ENCODE data around the gene RSU1.

RSU1 gene

GRCh38 chr10:16822027-16822426 lies 4.8 kb upstream of the RSU1 start:
- DNase-seq (ENCODE audit: low read depth) = no peak

GRCh38 chr10:16820421-16820820 lies 3.2 kb upstream of the RSU1 start:
- no peak for DNase-seq (ENCODE audit: low read depth)

DNA sequence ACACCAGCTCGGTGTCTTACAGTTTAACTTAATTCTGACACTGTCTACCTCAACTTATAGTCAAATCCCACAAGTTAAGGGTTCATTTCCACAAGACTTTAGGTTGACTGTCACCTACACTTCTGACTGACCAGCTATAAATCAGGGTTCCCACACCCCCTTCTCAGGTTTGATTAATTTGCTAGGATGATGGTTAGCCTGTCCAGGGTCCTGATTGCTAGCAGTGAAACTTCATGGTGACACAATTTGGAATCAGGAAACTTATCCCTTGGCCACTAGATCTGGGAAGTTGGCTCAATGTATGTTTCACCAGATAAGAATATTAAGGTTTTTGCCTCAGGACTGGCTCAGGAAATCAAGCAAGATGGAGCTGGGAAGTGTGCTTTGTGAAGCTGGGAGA lies 2.8 kb upstream of the RSU1 start:
- no peak for DNase-seq (ENCODE audit: low read depth)

DNA sequence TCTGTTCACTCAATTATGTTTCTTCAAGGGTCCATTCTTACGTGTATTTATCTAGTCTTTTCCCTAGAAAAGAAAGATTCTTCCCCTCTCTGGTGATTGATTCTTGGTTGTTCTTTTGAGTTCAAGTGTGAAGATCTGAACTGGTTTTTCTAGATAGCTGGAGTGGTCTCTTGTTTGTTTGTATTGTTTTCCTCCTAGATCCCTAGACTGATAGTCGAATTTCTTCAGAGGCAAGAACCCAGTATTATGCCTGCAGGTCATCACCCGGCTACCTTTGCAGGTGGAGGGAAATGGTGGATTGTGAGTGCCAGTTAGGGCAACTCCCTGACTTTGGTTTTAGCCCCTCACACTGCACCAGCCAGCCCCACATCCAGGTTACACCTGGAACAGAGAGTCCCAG lies 2.2 kb upstream of the RSU1 start:
- no peak for DNase-seq (ENCODE audit: low read depth)

DNA sequence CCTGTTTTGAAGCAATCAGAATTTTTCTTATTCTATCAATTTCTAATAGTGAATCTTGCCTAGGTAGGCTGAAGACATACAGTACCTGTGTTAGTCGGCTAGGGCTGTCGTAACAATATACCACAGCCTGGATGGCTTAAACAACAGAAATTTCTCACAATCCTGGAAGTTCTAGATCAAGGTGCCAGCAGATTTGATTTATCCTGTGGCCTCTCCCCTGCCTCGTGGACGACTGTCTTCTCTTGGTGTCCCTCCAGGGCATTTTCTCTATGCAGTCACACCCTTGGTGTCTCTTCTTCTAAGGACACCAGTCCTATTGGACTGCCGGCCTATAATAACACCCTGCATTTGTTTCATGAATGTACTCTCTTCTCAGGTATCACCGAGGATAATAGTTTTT lies 1.8 kb upstream of the RSU1 start:
- DNase-seq (ENCODE audit: low read depth) = no peak

DNA sequence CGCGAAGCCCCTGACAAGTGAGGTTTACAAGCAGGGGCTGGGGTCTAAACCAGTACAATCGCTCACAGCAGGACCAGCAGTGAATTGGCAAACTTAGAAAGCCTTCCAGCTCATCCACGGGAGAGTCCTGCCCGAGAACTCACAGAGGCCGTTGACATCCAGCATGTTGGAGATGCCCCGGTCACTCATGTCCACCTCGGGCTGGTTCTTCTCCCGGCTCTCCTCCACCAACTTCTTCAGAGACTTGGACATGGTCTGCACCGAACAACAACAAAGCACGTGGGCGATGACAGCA lies 447 bp downstream of the RSU1 start:
- DNase-seq (ENCODE audit: low read depth) = no peak

DNA sequence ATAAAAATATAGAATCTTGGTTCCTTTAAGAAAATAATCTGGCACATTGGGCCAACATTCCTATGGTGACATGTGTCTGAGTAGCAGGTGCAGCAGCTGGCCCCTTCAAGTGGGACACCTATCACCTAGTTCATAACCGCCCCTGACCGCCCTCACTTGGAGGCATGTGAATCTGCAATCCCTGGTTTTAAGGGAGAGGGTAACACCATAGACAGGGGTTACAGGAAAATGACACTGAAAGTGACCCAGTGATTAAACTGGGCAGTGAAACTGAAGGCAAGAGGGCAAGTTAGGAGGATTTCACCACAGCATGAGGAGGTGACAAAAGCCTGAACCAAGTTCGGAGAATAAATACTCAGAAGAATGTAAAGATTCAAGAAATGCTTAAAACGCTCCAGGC lies 1.1 kb downstream of the RSU1 start:
- DNase-seq (ENCODE audit: low read depth) = no peak

DNA sequence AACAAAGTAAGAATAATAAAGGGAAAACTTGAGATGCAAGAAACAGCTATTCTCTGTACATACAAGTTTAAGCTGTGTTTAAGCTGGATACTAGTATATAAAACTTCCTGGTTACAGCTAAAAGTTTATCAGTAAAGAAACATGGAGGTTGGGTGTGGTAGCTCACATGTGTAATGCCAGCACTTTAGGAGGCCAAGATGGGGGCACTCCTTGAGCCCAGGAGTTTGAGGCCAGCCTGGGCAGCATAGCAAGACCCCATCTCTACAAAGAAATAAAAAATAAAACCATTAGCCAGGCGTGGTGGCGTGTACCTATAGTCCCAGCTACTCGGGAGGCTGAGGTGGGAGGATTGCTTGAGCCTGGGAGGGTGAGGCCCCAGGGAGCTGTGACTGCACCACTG lies 3.2 kb downstream of the RSU1 start:
- DNase-seq (ENCODE audit: low read depth) = no peak

DNA sequence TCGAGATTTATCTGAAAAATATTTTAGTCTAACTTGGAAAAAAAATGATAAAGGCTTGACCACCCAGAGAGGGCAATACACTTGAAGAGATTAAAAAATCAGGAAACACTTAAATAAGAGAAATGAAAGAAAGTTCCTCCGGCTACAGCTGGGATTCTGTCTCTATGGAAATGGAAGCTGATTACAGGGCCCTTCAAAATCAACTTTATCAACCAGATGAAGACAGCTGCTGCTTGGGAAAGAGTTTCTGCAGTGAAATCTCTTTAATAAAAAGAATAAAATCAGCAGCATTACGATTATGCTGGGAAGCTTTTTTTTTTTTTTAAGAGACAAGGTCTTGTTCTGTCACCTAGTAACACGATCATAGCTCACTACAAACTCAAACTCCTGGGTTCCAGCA lies 4.5 kb downstream of the RSU1 start:
- DNase-seq (ENCODE audit: low read depth) = no peak

- DNase-seq (ENCODE audit: low read depth) = no peak
Observed at GRCh38 chr10:16811765-16812164, 5.5 kb downstream of the RSU1 start.

DNA sequence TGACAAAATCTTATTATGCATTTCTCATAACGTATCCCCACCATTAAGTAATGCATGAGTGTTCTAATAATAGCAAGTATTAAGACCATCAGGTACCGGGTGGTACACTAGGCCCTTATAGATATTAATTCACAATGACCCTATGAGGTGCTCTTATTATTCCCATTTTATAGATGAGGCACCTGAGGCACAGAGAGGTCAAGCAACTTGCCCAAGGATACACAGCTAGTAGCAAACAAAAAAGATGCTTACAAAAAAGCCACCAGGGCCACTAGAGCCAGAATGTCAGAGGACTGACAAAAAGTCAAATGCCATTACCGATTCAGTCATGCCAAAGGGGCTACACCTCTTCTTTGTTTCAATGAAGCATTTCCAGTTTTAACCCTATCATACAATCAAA lies 5.9 kb downstream of the RSU1 start:
- no peak for DNase-seq (ENCODE audit: low read depth)

DNA sequence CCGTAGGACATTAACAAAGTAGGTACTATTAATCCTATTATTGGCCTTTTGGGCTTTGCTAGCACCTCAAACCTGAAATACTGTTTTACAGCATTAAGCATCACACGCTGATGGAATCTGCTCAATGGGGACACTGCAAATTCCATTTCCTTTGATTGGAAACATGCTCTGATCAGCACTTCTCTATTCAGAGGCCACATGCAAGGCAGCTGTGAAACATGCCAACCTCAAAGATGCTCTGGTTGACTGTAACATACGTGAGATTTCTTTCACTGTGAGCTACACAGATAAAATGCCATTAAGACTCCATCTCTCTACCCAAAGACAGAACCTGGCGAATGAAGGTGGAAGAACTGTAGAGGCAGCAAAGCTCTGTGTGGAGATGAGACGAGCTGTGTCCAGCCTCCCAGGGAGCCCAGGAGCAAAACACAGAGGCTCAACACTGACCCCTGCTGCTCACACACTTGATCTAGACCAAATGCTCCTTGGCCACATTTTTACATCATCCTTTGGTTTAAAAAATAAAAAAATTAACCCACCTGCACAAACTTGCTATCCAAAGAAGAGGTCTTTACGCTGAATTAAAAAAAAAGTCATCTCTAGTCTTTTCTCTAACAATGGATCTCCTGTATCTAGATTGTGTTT lies 8.0 kb downstream of the RSU1 start:
- DNase-seq (ENCODE audit: low read depth) = peak; percentile 24

GRCh38 chr10:16804123-16804522 lies 13.1 kb downstream of the RSU1 start:
- no peak for DNase-seq (ENCODE audit: low read depth)

DNA sequence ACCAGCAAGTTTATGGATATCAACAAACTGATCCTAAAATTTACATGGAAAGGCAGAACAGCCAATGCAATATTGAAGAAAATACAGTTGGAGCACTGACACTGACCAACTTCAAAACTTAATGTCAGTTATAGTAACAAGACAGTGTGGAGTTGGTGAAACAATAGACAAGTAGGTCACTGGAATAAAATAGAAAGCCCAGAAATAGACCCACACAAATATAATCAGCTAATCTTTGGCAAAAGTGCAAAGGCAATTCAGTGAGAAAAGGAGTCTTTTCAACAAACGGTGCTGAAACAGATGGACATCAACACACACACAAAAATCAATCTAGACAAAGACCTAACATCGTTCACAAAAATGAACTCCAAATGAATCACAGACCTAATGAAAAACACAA lies 13.8 kb downstream of the RSU1 start:
- no peak for DNase-seq (ENCODE audit: low read depth)

- DNase-seq (ENCODE audit: low read depth) = no peak
Observed at GRCh38 chr10:16799621-16800020, 17.6 kb downstream of the RSU1 start.

DNA sequence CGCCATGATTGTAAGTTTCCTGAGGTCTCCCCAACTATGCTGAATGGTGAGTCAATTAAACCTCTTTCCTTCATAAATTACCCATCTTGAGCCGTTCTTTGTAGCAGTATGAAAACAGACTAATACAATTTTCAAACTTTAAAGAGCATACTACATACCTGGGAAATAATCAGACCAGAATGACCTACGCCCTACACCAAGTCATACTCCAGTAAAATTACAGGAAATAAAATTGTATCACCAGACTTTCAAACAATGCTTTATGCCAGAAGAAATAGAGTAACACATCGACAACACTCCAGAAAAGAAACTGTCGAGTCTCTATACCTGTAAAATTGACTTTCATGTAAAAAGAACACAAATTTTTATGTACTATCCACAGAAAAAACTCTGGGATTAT lies 18.7 kb downstream of the RSU1 start:
- DNase-seq (ENCODE audit: low read depth) = no peak

DNA sequence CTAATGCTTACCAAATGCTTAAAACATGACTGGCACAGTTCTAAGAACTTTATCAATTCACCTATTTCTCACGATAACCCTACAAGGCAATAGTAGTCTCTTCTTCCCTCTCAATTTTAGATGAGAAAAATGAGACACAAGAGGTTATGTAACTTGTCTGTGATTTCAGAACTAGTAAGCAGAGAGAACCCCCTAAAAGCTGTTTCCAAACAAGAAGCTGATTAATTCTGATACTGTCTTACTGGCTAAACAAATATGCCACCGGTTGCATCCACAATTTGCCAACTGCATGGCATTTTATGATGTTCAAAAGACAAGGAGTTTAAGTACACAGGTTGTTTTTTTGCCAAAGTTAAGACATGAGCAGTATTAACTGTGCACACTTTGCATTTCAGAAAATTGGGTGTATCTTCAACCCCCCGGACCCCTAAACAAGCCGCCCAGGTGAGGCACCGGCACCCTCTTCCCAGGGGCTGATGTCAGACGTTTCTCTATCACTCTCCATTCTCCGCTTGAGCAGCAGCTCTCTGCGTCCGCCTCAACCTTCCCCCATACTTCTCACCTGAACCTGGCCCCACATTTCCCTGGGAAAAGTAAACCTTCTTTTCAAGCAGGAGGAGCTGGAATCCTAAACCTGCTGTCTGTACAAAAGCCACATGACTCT lies 21.7 kb downstream of the RSU1 start:
- DNase-seq (ENCODE audit: low read depth) = no peak

GRCh38 chr10:16794005-16794404 lies 23.2 kb downstream of the RSU1 start:
- no peak for DNase-seq (ENCODE audit: low read depth)

- DNase-seq (ENCODE audit: low read depth) = no peak
Observed at GRCh38 chr10:16792675-16793074, 24.5 kb downstream of the RSU1 start.

DNA sequence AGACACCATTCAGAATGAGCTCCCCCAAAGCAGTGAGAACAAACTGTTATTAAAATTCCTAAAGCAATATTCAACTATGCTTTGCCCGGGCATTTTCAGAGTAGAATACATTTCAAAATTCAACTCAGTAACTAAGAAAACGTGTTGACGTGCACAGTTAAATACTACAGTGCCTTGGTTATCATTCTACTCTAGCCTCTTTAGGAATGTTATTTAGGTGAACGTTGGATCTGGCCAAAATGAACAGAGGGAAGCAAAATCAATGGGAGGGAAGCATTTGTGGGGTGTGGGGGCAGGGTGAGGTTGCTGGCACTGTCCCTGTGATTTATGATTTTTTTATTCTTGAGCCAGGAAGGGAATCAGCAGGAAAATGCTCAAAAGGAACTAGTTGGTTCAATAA lies 27.5 kb downstream of the RSU1 start:
- no peak for DNase-seq (ENCODE audit: low read depth)

DNA sequence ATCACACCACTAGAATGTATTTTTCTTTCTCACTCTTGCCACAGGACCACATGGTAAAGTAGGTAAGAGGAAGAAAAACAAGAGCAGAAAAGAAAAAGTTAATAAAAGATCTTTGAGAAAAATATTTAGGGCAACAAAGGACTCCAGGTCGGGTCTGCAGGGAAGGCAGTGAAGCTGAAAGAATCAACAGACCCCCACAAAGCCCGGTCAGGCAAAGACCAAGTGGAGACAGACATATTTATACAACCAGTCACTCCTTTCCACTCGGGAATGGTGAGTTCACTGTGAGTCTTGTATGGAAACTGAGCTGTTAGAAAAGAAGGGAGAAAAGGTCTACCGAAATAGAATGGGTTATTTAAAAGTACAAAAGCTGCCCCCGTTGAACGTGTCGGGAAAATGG lies 28.0 kb downstream of the RSU1 start:
- no peak for DNase-seq (ENCODE audit: low read depth)

GRCh38 chr10:16788778-16789177 lies 28.4 kb downstream of the RSU1 start:
- no peak for DNase-seq (ENCODE audit: low read depth)

DNA sequence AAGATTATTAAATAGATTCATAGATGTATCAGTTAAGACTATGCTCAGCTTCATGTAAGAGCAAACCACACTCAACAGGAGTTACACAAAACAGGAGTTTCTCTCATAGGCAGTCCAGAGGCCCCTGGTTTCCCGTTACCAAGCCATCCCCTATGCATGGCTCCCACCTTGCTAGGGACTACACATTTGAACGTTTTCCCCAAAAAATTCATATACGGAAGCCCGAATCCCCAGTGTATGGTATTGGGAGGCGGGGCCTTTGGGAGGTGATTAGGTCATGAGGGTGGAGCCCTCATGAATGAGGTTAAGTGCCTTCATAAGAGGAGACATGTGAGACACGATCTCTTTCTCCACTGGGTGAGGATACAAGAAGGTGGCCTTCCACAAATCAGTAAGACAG lies 29.1 kb downstream of the RSU1 start:
- DNase-seq (ENCODE audit: low read depth) = no peak

DNA sequence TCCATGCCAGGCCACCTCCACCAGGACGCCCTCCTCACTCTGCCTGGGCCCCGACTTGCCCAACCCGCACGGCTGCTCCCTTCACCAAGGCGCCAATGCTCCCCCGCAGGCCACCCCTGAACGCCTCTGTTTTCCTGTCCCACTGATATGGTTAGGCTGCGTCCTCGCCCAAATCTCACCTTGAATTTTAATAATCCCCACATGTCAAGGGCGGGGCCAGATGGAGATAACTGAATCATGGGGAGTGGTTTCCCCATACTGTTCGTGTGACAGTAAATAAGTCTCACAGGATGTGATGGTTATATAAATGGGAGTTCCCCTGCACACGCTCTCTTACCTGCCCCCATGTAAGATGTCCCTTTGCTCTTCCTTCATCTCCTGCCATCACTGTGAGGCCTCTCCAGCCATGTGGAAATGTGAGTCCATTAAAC lies 29.8 kb downstream of the RSU1 start:
- peak; percentile 17 for DNase-seq (ENCODE audit: low read depth)
